ENCODE measurements around the gene KRTAP5-5. TPM values are rescaled to one million over a fixed set of nuclear protein-coding genes. Genes with fewer than 3 reads are reported as not detected.

The KRTAP5-5 gene
- total and polyA plus RNA-seq, 2 of the 13 experiments (the other 11 are each of a cell fraction or from before 2014, with no cell fraction given), result not detected

- TF ChIP-seq ZNF367 (CRISPR knock-in tag; IDR thresholded peaks at IDR 0.05; ENCODE audit: borderline replicate concordance) (0 out of 2 replicates have a peak, but pooled peaks have one; percentile 35), HMGXB3 (CRISPR knock-in tag; IDR thresholded peaks at IDR 0.05; ENCODE audit: borderline replicate concordance) (0 out of 2 replicates have a peak, but pooled peaks have one; percentile 27), ATF4 (CRISPR knock-in tag; IDR thresholded peaks at IDR 0.05) (0 out of 4 replicates have a peak, but pooled peaks of 1 of the 2 experiments have one; percentile 50), ARNTL (CRISPR knock-in tag; IDR thresholded peaks at IDR 0.05) (peak; percentile 92), ZNF800 (CRISPR knock-in tag; IDR thresholded peaks at IDR 0.05) (peak; percentile 48; the same call in 1 of the 2 replicates), MYC (CRISPR knock-in tag; IDR thresholded peaks at IDR 0.05; ENCODE audit: borderline replicate concordance) (peak; percentile 73), SMAD3 (CRISPR knock-in tag; IDR thresholded peaks at IDR 0.05) (peak; percentile 32; the same call in 1 of the 2 replicates), NR2C2 (CRISPR knock-in tag; IDR thresholded peaks at IDR 0.05; ENCODE audit: borderline replicate concordance) (peak; percentile 50; the same call in 1 of the 2 replicates), ZNF629 (CRISPR knock-in tag; conservative IDR thresholded peaks at IDR 0.05) (peak; percentile 33; the same call in 1 of the 2 replicates), TOPORS (CRISPR knock-in tag; IDR thresholded peaks at IDR 0.05) (0 out of 2 replicates have a peak, but pooled peaks have one; percentile 37), TCF7 (IDR thresholded peaks at IDR 0.05; ENCODE audit: low read depth) (peak; percentile 71), ZNF687 (CRISPR knock-in tag; IDR thresholded peaks at IDR 0.05) (peak; percentile 88), HMG20A (CRISPR knock-in tag; IDR thresholded peaks at IDR 0.05; ENCODE audit: borderline replicate concordance) (peak; percentile 74; the same call in 1 of the 2 replicates), TP53 (CRISPR knock-in tag; conservative IDR thresholded peaks at IDR 0.05) (0 out of 2 replicates have a peak, but pooled peaks have one; percentile 30), HOXD1 (CRISPR knock-in tag; IDR thresholded peaks at IDR 0.05) (peak; percentile 89), SALL2 (CRISPR knock-in tag; IDR thresholded peaks at IDR 0.05) (0 out of 2 replicates have a peak, but pooled peaks have one; percentile 50), IRF2 (CRISPR knock-in tag; IDR thresholded peaks at IDR 0.05) (peak; percentile 84)
Measured at GRCh38 chr11:1661454-1662269, 32.1 kb downstream of the KRTAP5-5 start (continued).
